ENCODE data around the gene FAM3A. TPM values are rescaled to one million over a fixed set of nuclear protein-coding genes. Genes with fewer than 3 reads are reported as not detected.

Gene FAM3A
- total and polyA plus RNA-seq, 9 of the 15 experiments (the other 6 are each of a cell fraction or from before 2014, with no cell fraction given), result 0.75 to 70.6 (median 27.0) TPM

- no peak for TF ChIP-seq MGA (IDR thresholded peaks at IDR 0.05)
- peak in 1 of 2 experiments; percentile 65; a peak in 2 of 4 replicates for TF ChIP-seq HDAC1 (IDR thresholded peaks at IDR 0.05)
- TF ChIP-seq TRIM25 (IDR thresholded peaks at IDR 0.05; ENCODE audit: borderline replicate concordance), result no peak
- no peak for TF ChIP-seq ZSCAN32 (CRISPR knock-in tag; IDR thresholded peaks at IDR 0.05)
- TF ChIP-seq ZNF277 (CRISPR knock-in tag; IDR thresholded peaks at IDR 0.05; ENCODE audit: borderline replicate concordance), result no peak
- TF ChIP-seq RCOR1 (IDR thresholded peaks at IDR 0.05; ENCODE audit: borderline replicate concordance in 1 of 2, low read depth in 2 of 2, low read length in 2 of 2), result no peak
- TF ChIP-seq ZBTB2 (IDR thresholded peaks at IDR 0.05), result no peak
- TF ChIP-seq TAF1 (IDR thresholded peaks at IDR 0.05; ENCODE audit: control insufficient read depth, extremely low read depth, insufficient read depth, low read length, severe bottlenecking), result peak; percentile 60
- TF ChIP-seq RBFOX2 (IDR thresholded peaks at IDR 0.05; ENCODE audit: low read depth, low read length), result peak; percentile 87
- no peak for TF ChIP-seq SMC3 (conservative IDR thresholded peaks at IDR 0.05; ENCODE audit: insufficient read depth, low read depth, low read length)
Measured at GRCh38 chrX:154547245-154548027, 31.4 kb upstream of the FAM3A start, which contains the start of gene IKBKG (continued).
